Activated naive CD8-positive, alpha-beta T cell (primary cell): ENCODE results near the gene SHROOM2.

Source experiments
- H3K27ac Mint-ChIP-seq: one replicate; pipeline ENCODE4 v1.8.0; 2021; ENCODE audit warnings: mixed read lengths
- H3K27me3 Mint-ChIP-seq: one replicate; pipeline ENCODE4 v1.8.0; 2021; ENCODE audit warnings: mixed read lengths
- H3K36me3 Mint-ChIP-seq: one replicate; pipeline ENCODE4 v1.8.0; 2021; ENCODE audit warnings: mixed read lengths
- H3K4me1 Mint-ChIP-seq: one replicate; pipeline ENCODE4 v1.8.0; 2021; ENCODE audit warnings: low read depth, mixed read lengths
- H3K4me3 Mint-ChIP-seq: one replicate; pipeline ENCODE4 v1.8.0; 2021; ENCODE audit warnings: mild to moderate bottlenecking, mixed read lengths
- H3K9me3 Mint-ChIP-seq: one replicate; pipeline ENCODE4 v1.8.0; 2021; ENCODE audit warnings: low read depth, mixed read lengths

The SHROOM2 gene

DNA sequence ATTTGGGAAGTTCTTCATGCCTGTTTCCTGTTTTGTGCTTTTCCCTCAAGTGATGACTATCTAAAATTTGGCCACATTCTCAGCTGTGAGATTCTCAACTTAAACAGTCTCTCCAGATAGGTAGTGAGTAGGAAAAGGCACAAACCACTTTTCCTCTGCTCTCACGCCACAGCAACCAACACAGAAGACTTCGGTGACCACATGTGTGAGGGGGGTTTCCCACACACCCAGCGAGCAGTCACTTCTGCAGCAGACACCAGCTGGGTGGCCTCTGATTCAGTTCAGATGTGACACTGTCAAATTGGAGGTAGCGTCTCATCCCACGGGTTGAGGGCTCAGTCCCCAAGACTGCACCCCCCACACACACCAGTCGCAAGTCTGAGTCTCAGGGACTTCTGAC is 155.9 kb downstream of the SHROOM2 start:
- Mint-ChIP-seq H3K4me3 (peak overlapping the region; percentile 37), H3K4me1 (peaks cover 17% of the 10 kb centered on the region), H3K36me3 (no peaks in the 10 kb centered on the region), H3K27ac (peak overlapping the region; percentile 59), H3K9me3 (no peaks in the 10 kb centered on the region), H3K27me3 (peaks cover 4% of the 10 kb centered on the region)

DNA sequence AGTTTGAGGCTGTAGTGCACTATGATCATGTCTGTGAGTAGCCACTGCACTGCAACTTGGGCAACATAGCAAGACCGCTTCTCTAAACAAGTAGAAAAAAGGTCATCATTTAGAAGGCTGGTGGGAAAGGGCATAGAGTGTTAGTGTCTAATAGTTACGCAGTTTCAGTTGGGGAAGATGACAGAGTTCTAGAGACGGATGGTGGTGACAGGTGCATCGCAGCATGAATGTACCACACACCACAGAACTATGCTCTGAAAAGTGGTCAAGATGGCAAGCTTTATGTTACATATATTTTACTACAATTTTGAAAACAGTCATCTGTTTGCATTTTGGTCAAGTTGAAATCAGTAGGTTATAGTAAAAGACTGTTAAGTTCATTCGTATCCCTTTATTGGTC is 157.2 kb downstream of the SHROOM2 start:
- no peaks in the 10 kb centered on the region for H3K9me3 Mint-ChIP-seq
- no peak overlapping the region for H3K27ac Mint-ChIP-seq
- H3K27me3 Mint-ChIP-seq = peaks cover 10% of the 10 kb centered on the region
- H3K4me1 Mint-ChIP-seq = peaks cover 17% of the 10 kb centered on the region
- H3K36me3 Mint-ChIP-seq = no peaks in the 10 kb centered on the region
- no peak overlapping the region for H3K4me3 Mint-ChIP-seq

DNA sequence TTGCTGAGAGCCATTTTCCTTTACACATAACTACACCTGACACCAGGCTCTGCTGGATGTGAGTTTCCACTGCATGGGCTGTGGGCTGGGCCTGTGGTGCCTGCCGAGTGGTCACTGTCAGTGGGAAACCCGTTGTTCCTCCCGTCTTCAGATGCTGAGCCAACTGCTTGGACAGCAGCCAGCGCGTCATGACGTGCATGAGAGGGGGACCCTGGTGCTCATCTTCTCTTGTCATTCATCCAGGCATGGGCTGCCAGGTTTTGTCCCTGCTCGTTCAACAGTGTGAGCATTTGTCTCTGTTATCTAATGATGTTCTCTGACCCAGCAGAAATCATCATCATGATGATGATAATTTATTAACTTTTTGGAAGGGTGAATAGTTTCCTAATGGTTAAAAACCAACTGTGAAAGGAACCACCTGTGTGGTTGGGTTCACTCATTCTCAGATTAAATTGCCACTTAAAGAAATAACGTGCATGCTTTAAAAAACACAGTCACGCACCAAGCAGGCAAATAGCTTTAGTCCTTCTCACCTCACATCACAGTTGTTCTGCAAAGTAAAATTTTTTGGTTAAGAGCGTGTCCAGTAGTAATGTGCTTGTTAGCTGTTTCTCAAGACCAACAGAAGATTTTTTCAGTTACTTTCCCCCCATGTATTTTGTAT is 161.0 kb downstream of the SHROOM2 start:
- H3K4me3 Mint-ChIP-seq = no peak overlapping the region
- H3K27me3 Mint-ChIP-seq = peaks cover 14% of the 10 kb centered on the region
- H3K27ac Mint-ChIP-seq = no peak overlapping the region
- no peaks in the 10 kb centered on the region for H3K9me3 Mint-ChIP-seq
- peaks cover 10% of the 10 kb centered on the region for H3K4me1 Mint-ChIP-seq
- no peaks in the 10 kb centered on the region for H3K36me3 Mint-ChIP-seq

DNA sequence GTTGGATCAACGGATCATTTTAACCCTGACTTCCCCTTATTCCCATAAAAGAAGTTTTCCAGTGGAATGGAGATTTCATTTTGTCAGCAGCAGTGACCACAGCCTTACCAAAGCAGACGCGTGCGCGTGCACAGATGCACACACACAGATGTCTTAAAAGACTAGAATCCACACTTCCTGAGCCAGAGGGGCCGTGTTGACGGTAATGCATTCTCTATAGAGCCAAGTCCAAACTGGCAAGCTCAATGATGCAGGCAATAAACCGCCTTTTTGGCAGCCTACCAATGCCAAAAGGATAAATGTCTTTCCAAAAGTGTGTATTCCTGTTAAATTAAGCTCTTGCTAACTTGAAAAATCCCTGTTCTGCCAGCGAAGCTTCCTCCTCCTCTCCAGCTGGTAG is 162.2 kb downstream of the SHROOM2 start:
- no peak overlapping the region for H3K27ac Mint-ChIP-seq
- H3K4me3 Mint-ChIP-seq = no peak overlapping the region
- peaks cover 12% of the 10 kb centered on the region for H3K27me3 Mint-ChIP-seq
- no peaks in the 10 kb centered on the region for H3K9me3 Mint-ChIP-seq
- no peaks in the 10 kb centered on the region for H3K36me3 Mint-ChIP-seq
- peaks cover under 1% of the 10 kb centered on the region for H3K4me1 Mint-ChIP-seq

DNA sequence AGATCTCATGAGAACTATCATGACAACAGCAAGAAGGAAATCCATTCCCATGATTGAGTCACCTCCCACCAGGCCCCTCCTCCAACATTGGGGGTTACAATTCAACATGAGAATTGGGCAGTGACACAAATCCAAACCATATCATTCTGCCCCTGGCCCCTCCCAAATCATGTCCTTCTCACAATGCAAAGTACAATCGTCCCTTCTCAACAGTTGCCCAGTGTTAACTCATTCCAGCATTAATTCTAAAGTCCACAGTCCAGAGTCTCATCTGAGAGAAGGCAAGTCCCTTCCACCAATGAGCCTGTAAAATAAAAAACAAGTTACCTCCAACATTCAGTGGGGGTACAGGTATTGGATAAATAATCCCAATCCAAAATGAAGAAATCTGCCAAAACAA is 166.1 kb downstream of the SHROOM2 start:
- H3K9me3 Mint-ChIP-seq = no peaks in the 10 kb centered on the region
- no peak overlapping the region for H3K27ac Mint-ChIP-seq
- H3K27me3 Mint-ChIP-seq = peaks cover 9% of the 10 kb centered on the region
- no peak overlapping the region for H3K4me3 Mint-ChIP-seq
- no peaks in the 10 kb centered on the region for H3K36me3 Mint-ChIP-seq
- H3K4me1 Mint-ChIP-seq = no peaks in the 10 kb centered on the region

DNA sequence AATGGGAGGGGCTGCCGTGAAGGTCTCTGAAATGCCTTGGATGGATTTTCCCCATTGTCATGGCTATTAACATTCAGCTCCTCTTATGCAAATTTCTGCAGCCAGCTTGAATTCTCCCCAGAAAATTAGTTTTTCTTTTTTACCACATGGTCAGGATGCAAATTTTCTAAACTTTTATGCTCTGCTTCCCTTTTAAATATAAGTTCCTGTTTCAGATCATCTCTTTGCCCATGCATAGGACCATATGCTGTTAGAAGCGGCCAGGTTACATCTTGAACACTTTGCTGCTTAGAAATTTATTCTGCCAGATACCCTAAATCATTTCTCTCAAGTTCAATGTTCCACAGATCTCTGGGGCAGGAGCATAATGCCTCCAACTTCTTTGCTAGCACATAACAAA is 167.2 kb downstream of the SHROOM2 start:
- Mint-ChIP-seq H3K4me1 (no peaks in the 10 kb centered on the region), H3K9me3 (no peaks in the 10 kb centered on the region), H3K27me3 (peaks cover 5% of the 10 kb centered on the region), H3K27ac (no peak overlapping the region), H3K36me3 (no peaks in the 10 kb centered on the region), H3K4me3 (no peak overlapping the region)

DNA sequence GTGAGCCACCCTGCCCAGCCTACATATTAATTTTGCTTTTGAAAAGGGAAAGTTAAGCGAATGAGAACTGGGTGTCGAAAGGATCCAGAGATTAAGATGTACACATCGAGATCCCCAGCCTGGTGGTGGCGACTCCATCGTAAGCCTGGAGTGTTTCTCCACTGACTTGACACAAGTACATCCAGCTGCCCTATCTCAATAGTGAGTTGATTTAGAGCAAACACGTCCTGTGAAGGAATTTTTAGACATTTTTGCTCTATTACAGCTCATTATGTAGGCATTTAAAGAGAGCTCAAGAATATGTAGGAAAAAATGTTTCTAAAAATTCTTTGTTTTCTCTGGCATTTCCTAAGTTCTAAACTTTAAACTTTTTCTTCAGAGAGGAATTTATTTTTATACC is 169.3 kb downstream of the SHROOM2 start:
- H3K4me1 Mint-ChIP-seq = no peaks in the 10 kb centered on the region
- H3K27me3 Mint-ChIP-seq = peaks cover 3% of the 10 kb centered on the region
- no peak overlapping the region for H3K27ac Mint-ChIP-seq
- no peaks in the 10 kb centered on the region for H3K36me3 Mint-ChIP-seq
- no peaks in the 10 kb centered on the region for H3K9me3 Mint-ChIP-seq
- H3K4me3 Mint-ChIP-seq = no peak overlapping the region

DNA sequence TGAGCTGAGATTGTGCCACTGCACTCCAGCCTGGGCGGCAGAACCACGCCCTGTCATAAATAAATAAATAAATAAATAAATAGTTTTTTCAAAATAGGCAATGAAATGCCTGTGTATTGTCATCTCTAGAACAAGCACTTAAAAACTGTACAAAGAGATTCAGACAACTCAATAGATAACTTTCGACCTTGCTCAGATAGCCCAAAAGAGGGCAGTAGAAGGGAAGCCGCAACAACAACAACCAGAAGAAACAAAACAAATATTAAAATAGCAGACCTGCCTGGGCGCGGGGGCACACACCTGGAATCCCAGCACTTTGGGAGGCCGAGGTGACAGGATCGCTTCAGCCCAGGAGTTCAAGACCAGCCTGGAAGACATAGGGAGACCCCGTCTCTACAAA is 171.5 kb downstream of the SHROOM2 start:
- Mint-ChIP-seq H3K27me3 (peaks cover 3% of the 10 kb centered on the region), H3K9me3 (no peaks in the 10 kb centered on the region), H3K36me3 (no peaks in the 10 kb centered on the region), H3K27ac (no peak overlapping the region), H3K4me1 (no peaks in the 10 kb centered on the region), H3K4me3 (no peak overlapping the region)

DNA sequence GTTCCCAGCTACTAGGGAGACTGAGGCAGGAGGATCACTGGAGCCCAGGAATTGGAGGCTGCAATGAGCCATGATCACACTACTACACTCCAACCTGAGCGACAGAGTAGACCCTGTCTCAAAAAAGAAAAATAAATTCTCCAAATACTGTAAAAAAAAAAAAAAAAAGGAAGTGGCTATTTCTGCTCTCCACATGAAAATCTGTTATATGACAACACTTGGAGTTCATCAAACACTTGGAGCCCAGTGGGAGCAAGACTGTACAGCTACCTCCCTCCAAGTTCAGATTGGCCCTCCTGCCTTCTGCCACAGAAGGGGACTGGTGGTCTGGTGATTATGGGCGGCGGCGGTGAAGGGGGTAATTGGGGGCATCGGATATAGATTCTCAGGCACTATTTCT is 172.0 kb downstream of the SHROOM2 start:
- Mint-ChIP-seq H3K9me3 (no peaks in the 10 kb centered on the region), H3K4me1 (no peaks in the 10 kb centered on the region), H3K4me3 (no peak overlapping the region), H3K27ac (no peak overlapping the region), H3K27me3 (peaks cover 3% of the 10 kb centered on the region), H3K36me3 (no peaks in the 10 kb centered on the region)

DNA sequence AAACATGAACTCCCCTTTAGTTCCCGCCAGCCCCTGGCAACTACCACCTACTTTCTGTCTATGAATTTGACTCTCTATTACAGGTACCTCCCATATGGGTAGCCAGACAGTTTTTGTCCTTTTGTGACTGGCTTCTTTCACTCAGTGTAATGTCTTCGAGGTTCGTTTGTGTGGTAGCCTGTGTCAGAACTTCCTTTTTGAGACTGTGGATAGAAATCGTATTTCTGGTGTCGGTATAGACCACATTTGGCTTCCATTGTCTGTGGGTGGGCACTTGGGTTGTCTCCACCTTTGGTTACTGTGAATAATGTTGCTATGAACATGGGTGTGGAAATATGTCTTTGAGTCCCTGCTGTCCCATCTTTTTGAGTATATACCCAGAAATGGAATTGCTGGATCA is 175.5 kb downstream of the SHROOM2 start:
- Mint-ChIP-seq H3K36me3 (no peaks in the 10 kb centered on the region), H3K9me3 (no peaks in the 10 kb centered on the region), H3K27ac (no peak overlapping the region), H3K27me3 (peaks cover 5% of the 10 kb centered on the region), H3K4me3 (no peak overlapping the region), H3K4me1 (no peaks in the 10 kb centered on the region)

DNA sequence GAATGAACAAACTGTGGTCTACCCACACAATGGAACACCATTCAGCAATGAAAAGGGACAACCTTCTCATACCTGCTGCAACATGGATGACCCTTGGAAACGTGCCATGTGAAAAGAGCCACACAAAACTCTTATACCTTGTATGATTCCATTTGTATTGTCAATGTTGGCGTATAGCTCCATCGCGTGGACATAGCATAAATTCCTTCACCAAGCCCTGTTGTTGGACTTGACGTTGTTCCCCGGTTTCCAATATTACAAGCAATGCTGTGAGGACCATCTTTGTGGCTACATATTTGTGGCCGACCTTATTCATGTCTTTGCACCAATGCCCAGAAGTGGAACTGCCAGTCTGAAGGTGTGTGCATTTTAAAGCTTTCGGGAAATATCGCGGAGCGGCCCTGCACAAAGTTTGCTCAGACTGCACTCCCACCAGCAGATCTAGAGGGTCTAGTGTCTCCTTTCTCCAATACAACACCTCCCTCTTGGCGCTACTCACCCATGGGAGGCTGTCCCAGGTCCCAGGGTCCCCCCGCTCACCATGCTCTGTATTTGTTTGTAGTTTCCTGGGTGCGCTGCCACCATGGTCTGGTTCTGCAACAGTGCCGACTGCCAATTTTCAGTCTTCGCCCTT is 180.7 kb downstream of the SHROOM2 start, which contains the start of gene CLDN34:
Gene CLDN34 (plus strand): TSS at position 584 of the 634 bp plus-strand sequence. CDS start 0 bp downstream, at position 584.
- Mint-ChIP-seq H3K4me1 (no peaks in the 10 kb centered on the region), H3K9me3 (no peaks in the 10 kb centered on the region), H3K36me3 (no peaks in the 10 kb centered on the region), H3K27ac (no peak within 1 kb of the TSS), H3K27me3 (peaks cover 1% of the 10 kb centered on the region), H3K4me3 (no peak within 1 kb of the TSS)

DNA sequence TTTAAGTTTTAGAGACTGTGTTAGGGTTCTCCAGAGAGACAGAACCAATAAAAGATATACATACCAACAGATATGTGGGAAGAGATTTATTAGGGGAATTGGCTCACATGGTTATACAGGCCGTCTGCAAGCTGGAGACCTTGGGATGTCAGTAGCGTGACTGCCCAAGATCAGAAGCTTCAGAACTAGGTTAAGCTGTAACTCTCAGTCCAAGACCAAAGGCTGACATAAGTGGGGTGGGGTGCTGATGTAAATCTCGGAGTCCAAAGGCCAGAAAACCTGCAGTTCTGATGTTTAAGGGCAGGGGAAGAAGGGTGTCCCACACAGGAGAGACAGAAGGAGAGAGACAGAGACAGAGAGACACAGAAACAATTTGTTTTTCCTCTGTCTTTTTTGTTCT is 191.4 kb downstream of the SHROOM2 start:
- Mint-ChIP-seq H3K27me3 (no peaks in the 10 kb centered on the region), H3K4me3 (no peak overlapping the region), H3K36me3 (no peaks in the 10 kb centered on the region), H3K4me1 (no peaks in the 10 kb centered on the region), H3K27ac (no peak overlapping the region), H3K9me3 (no peaks in the 10 kb centered on the region)

DNA sequence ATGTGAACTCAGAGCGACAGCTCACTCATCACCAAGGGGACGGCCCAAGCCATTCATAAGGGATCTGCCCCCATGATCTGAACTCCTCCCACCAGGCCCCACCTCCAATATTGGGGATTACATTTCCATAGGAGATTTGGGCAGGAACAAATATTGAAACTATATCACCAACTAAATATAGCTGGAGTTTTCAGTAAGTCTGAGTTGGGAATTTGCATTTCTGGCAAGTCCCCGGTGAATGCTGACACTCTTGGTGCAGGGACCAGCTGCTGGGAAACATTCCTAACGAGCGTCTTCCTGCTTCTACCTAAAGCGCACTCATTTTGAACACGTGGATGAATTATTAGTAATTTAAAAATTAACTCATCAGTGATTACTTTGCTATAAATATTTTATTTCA is 194.2 kb downstream of the SHROOM2 start:
- Mint-ChIP-seq H3K4me3 (no peak overlapping the region), H3K9me3 (no peaks in the 10 kb centered on the region), H3K27ac (no peak overlapping the region), H3K4me1 (no peaks in the 10 kb centered on the region), H3K36me3 (no peaks in the 10 kb centered on the region), H3K27me3 (no peaks in the 10 kb centered on the region)

DNA sequence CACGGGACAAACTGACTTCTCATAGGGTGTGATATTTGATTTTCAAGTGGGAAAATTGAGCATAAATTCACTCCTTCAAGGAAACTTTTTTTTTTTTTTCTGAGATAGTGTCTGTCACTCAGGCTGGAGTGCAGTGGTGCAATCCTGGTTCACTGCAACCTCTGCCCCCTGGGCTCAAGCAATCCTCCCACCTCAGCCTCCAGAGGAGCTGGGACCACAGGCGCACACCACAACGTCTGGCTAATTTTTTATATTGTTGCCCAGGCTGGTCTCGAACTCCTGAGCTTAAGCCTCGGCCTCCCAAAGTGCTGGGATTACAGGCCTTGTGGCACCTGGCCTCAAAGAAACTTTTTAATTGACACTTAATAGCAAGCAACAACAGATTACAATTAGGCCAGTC is 194.7 kb downstream of the SHROOM2 start:
- Mint-ChIP-seq H3K4me1 (no peaks in the 10 kb centered on the region), H3K36me3 (no peaks in the 10 kb centered on the region), H3K27ac (no peak overlapping the region), H3K27me3 (no peaks in the 10 kb centered on the region), H3K4me3 (no peak overlapping the region), H3K9me3 (no peaks in the 10 kb centered on the region)

DNA sequence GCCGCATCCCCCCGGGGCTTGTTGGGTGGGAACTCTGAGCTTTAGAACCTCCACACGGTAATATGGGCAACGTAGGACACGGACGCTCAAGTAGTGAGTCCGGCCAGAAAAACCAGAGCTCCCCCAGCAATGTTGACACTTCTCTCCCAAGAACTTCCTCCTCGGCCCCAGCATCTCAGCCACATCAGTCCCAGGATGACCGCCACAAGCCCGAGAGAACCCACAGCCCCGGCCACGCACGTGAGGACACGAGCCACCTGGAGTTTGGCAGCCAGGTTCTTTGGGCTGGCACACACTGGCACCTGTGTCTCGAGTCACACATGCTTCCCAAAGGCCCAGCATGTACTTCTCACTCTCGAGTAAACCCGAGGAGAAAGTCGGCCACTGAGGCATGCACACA is 197.2 kb downstream of the SHROOM2 start:
- Mint-ChIP-seq H3K27me3 (no peaks in the 10 kb centered on the region), H3K9me3 (no peaks in the 10 kb centered on the region), H3K36me3 (no peaks in the 10 kb centered on the region), H3K4me1 (no peaks in the 10 kb centered on the region), H3K4me3 (no peak overlapping the region), H3K27ac (no peak overlapping the region)

DNA sequence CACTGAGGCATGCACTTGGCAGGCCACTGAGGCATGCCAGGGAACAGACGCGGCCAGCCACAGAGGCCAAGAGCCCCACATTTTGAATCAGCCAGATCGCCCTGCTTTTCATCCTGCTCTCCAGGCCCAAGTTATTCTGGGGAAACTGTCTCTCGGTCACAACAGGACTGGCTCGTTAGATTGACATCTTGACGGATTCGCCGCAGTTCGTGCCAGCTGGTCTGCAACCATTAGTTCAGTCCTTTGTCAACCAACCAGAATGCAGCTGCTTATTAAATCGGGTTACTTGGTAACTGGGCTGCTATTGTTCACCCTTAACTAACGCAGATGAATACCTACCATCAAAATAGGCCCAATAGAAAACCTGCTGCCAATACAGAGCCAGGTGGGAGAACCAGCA is 197.6 kb downstream of the SHROOM2 start:
- Mint-ChIP-seq H3K27ac (no peak overlapping the region), H3K4me3 (no peak overlapping the region), H3K27me3 (no peaks in the 10 kb centered on the region), H3K9me3 (no peaks in the 10 kb centered on the region), H3K36me3 (no peaks in the 10 kb centered on the region), H3K4me1 (no peaks in the 10 kb centered on the region)
